CD4-positive, alpha-beta memory T cell (primary cell): Measurements from ENCODE around the gene RGS19. TPM values are rescaled to one million over a fixed set of nuclear protein-coding genes. Genes with fewer than 3 reads are reported as not detected.

Source experiments
- CTCF ChIA-PET: fragments of 350-600 bp; sonication (Branson Sonifier 250); formaldehyde crosslinking; loops from one replicate; lab custom pipeline; 2021; ENCODE audit warnings: inconsistent platforms; ENCODE audit not compliant: partially characterized antibody; lab: Charles Lee
- POLR2A ChIA-PET: fragments of 350-600 bp; sonication (Branson Sonifier 250); formaldehyde crosslinking; loops from one replicate; lab custom pipeline; 2021; ENCODE audit not compliant: partially characterized antibody; lab: Charles Lee
- DNase-seq, 5 donors: peaks; one replicate each; pipeline versions ENCODE4 v3.0.0 to v3.0.0-alpha.2; 2020 to 2022; ENCODE audit warnings: mixed read lengths in 1 of 5
- H3K27ac ChIP-seq: one replicate; pipeline ENCODE4 v1.7.0; 2013; ENCODE audit warnings: low read depth, low read length
- H3K27me3 ChIP-seq: 2 replicates; pipeline ENCODE4 v1.7.0; 2013; ENCODE audit warnings: mild to moderate bottlenecking, low read length, moderate library complexity; ENCODE audit not compliant: insufficient read depth
- H3K36me3 ChIP-seq: 2 replicates; pipeline ENCODE4 v1.7.0; 2013; ENCODE audit warnings: mild to moderate bottlenecking, low read length, moderate library complexity; ENCODE audit not compliant: insufficient read depth
- H3K4me1 ChIP-seq: 2 replicates; pipeline ENCODE4 v1.7.0; 2013; ENCODE audit warnings: mild to moderate bottlenecking, low read length, moderate library complexity; ENCODE audit not compliant: insufficient read depth
- H3K4me3 ChIP-seq, 2 donors: one replicate each; pipeline ENCODE4 v1.7.0; 2013; ENCODE audit warnings: low read length in 2 of 2, mild to moderate bottlenecking in 1 of 2
- H3K9me3 ChIP-seq, 2 donors: one replicate each; pipeline ENCODE4 v1.7.0; 2013; ENCODE audit warnings: low read length in 2 of 2, control low read depth in 1 of 2; ENCODE audit not compliant: control insufficient read depth in 1 of 2
- H3K27ac Mint-ChIP-seq, 7 donors: one replicate each; pipeline ENCODE4 v1.8.0; 2020 to 2021; ENCODE audit warnings: mixed read lengths in 7 of 7, mild to moderate bottlenecking in 6 of 7, inconsistent platforms in 3 of 7, moderate library complexity in 3 of 7
- H3K27me3 Mint-ChIP-seq, 2 donors: one replicate each; pipeline ENCODE4 v1.8.0; 2020 to 2021; ENCODE audit warnings: mixed read lengths in 2 of 2
- H3K36me3 Mint-ChIP-seq, 2 donors: one replicate each; pipeline ENCODE4 v1.8.0; 2020 to 2021; ENCODE audit warnings: mixed read lengths in 2 of 2, inconsistent platforms in 1 of 2, mild to moderate bottlenecking in 1 of 2
- H3K4me1 Mint-ChIP-seq, 4 donors: one replicate each; pipeline ENCODE4 v1.8.0; 2020 to 2021; ENCODE audit warnings: mixed read lengths in 4 of 4, mild to moderate bottlenecking in 1 of 4
- H3K4me3 Mint-ChIP-seq, 8 donors: one replicate each; pipeline ENCODE4 v1.8.0; 2020 to 2021; ENCODE audit warnings: mixed read lengths in 8 of 8, mild to moderate bottlenecking in 7 of 8, moderate library complexity in 6 of 8, inconsistent platforms in 3 of 8
- H3K9me3 Mint-ChIP-seq, 8 donors: one replicate each; pipeline ENCODE4 v1.8.0; 2020 to 2021; ENCODE audit warnings: mixed read lengths in 8 of 8, mild to moderate bottlenecking in 5 of 8, inconsistent platforms in 3 of 8, moderate library complexity in 1 of 8
- intact Hi-C: fragments of 100-400 bp; cut with micrococcal nuclease; formaldehyde crosslinking; loops from one replicate; pipeline ENCODE4 v1.15.1; 2023
- polyA plus RNA-seq, 2 donors: library from polyadenylated mRNA; unstranded; fragments of 300-500 nt; fragmentation: Illumina TruSeq; gene quantifications; one replicate each; pipeline ENCODE4 v1.2.3, GENCODE V29; 2021
- total RNA-seq, 2 experiments: library from RNA; stranded (reverse); gene quantifications; one replicate each; pipeline ENCODE4 v1.2.3, GENCODE V29; 2021

The RGS19 gene
- total and polyA plus RNA-seq, 4 experiments from 2014 or later: 35.0 to 116 (median 74.0) TPM

DNA sequence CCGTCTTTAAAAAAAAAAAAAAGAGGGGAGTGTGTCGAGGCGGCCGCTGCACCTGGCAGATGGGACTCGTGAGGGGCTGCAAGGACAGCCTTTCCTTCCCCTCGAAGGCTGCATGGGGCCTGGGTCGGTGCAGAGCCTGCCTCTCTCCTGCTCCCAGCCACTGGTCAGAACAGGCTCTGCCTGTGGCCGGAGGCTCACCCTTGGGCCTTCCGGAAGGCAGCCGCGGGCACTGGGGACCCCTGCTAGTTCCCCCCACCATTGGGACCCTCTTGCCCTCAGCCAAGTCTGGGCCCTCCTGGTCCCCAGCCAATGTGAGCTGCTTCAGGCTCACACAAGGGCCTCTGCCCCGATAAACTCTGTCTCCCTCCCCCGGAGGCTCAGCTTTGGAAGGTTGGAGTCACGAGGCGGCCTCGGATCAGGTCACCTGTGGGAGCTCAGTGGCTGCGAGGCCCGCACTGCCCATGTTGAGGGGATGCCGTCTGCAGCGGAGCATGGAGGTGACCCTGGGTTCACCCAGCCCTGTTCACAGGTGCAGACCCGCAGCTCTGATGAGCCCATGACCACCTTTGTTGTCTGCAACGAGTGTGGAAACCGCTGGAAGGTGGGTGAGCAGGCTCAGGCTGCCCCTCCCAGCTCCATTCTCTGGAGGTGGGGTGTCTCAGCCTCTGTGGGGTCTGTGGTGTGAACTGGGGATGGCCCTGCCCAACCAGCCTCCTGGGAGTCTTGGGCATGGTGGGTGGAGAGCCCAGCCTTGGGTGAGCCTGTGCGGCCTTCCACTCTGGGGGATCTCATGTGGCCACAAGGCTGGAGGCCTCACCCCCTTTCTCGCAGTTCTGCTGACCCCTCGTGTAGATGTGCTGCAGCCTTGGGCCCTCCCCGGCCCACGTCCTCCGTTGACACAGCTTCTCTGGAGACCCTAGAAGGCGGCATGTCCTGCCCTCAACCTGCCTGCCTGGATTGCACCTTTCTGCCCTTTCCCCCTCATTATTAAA lies 7.7 kb downstream of the RGS19 start:
- no peak overlapping the region for H3K4me3 Mint-ChIP-seq
- H3K9me3 ChIP-seq: no peaks in the 10 kb centered on the region
- H3K36me3 ChIP-seq: peaks cover 29% of the 10 kb centered on the region
- no peak overlapping the region for H3K4me3 ChIP-seq
- H3K27ac ChIP-seq: no peak overlapping the region
- POLR2A ChIA-PET: interaction anchor here (0.5 to 1.7 kb wide), 2 partner anchors 12 to 33 kb away, joined by 3 to 6 read pairs; partner anchors contain the start of gene LKAAEAR1
- no peaks in the 10 kb centered on the region for H3K27me3 ChIP-seq
- intact Hi-C loops: no loop called here
- H3K4me1 Mint-ChIP-seq: peaks cover 3 to 34% (median 15%) of the 10 kb centered on the region in 4 donors
- H3K27me3 Mint-ChIP-seq: no peaks in the 10 kb centered on the region
- CTCF ChIA-PET: interaction anchor here (0.7 to 1.5 kb wide), 2 partner anchors 17 to 575 kb away, joined by 3 to 4 read pairs; no protein-coding TSS in a partner anchor
- peaks cover 38% of the 10 kb centered on the region for H3K4me1 ChIP-seq
- no peak for DNase-seq
- H3K9me3 Mint-ChIP-seq: no peaks in the 10 kb centered on the region
- H3K27ac Mint-ChIP-seq: peak overlapping the region in 2 of 7 donors; percentile 9 to 41
- peaks cover 0 to 24% of the 10 kb centered on the region in 2 donors for H3K36me3 Mint-ChIP-seq

- DNase-seq: no peak
- no peak overlapping the region for H3K4me3 ChIP-seq
- H3K27ac Mint-ChIP-seq: no peak overlapping the region
- POLR2A ChIA-PET: interaction anchor here (1.1 kb wide), 1 partner anchor 9 kb away, joined by 3 read pairs; the partner anchor contains the start of genes OPRL1 and RGS19
- peaks cover 41% of the 10 kb centered on the region for H3K4me1 ChIP-seq
- H3K9me3 ChIP-seq: no peaks in the 10 kb centered on the region
- H3K27me3 Mint-ChIP-seq: no peaks in the 10 kb centered on the region
- H3K4me1 Mint-ChIP-seq: peaks cover 13 to 34% (median 24%) of the 10 kb centered on the region in 4 donors
- no peak overlapping the region for H3K27ac ChIP-seq
- CTCF ChIA-PET: interaction anchor here (0.6 to 1.8 kb wide), 5 partner anchors 8 to 573 kb away, joined by 3 to 7 read pairs (median 3); partner anchors contain the start of gene RGS19
- H3K27me3 ChIP-seq: no peaks in the 10 kb centered on the region
- peaks cover 0 to 19% of the 10 kb centered on the region in 2 donors for H3K36me3 Mint-ChIP-seq
- no peaks in the 10 kb centered on the region for H3K9me3 Mint-ChIP-seq
- intact Hi-C loops: no loop called here
- H3K4me3 Mint-ChIP-seq: no peak overlapping the region
- H3K36me3 ChIP-seq: peaks cover 22% of the 10 kb centered on the region
These were observed 8.9 kb downstream of the RGS19 start for GRCh38 chr20:64070244-64070993.

DNA sequence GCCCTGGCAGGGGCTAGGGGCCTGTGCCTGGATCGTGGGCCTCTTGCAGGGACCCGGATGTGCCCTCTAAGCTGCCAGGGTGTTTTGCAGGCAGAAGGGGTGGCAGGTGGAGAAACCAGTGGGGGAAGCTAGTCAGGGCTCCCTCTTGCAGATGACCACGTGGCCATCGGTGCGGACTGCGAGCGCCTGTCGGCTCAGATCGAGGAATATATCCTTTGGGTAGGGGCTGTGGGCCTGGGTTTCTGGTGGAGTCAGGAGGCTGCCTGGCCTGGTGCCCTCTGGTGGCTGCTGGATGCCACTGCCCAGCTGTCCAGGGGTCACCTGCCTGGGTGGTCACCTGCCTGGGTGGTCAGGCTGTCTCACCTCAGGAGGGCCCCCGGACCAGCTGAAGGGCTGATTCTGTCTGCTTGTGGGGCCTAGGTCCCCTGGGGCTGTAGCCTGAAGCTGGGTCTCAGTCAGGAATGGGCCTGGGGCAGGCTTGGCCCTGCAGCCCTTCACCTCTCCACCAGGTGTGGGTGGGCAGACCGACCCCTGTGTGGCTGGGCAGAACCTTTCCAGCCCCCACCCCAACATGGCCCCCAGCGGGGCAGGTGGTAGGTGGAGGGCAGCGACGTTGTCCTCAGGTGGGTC lies 9.6 kb downstream of the RGS19 start:
- ChIA-PET CTCF (interaction anchor here (0.6 to 1.8 kb wide), 3 partner anchors 9 to 73 kb away, joined by 3 to 7 read pairs (median 3); partner anchors contain the start of gene RGS19), POLR2A (interaction anchor here (0.6 to 1.9 kb wide), 3 partner anchors 10 to 149 kb away, joined by 3 to 7 read pairs (median 3); partner anchors contain the start of genes LKAAEAR1, OPRL1 and RGS19)
- Mint-ChIP-seq H3K27me3 (no peaks in the 10 kb centered on the region), H3K9me3 (no peaks in the 10 kb centered on the region), H3K27ac (no peak overlapping the region), H3K4me3 (no peak overlapping the region), H3K36me3 (peaks cover 0 to 15% of the 10 kb centered on the region in 2 donors), H3K4me1 (peaks cover 16 to 40% (median 27%) of the 10 kb centered on the region in 4 donors)
- peaks cover 16% of the 10 kb centered on the region for H3K36me3 ChIP-seq
- peaks cover 44% of the 10 kb centered on the region for H3K4me1 ChIP-seq
- H3K9me3 ChIP-seq: no peaks in the 10 kb centered on the region
- no peak for DNase-seq
- intact Hi-C loops: no loop called here
- H3K27ac ChIP-seq: no peak overlapping the region
- H3K4me3 ChIP-seq: no peak overlapping the region
- H3K27me3 ChIP-seq: no peaks in the 10 kb centered on the region

- peaks cover 15% of the 10 kb centered on the region for H3K36me3 ChIP-seq
- Mint-ChIP-seq H3K27ac (no peak overlapping the region), H3K4me1 (peaks cover 16 to 41% (median 31%) of the 10 kb centered on the region in 4 donors), H3K36me3 (peaks cover 0 to 11% of the 10 kb centered on the region in 2 donors), H3K4me3 (no peak overlapping the region), H3K9me3 (no peaks in the 10 kb centered on the region), H3K27me3 (no peaks in the 10 kb centered on the region)
- no peaks in the 10 kb centered on the region for H3K9me3 ChIP-seq
- H3K27ac ChIP-seq: no peak overlapping the region
- no peaks in the 10 kb centered on the region for H3K27me3 ChIP-seq
- no peak overlapping the region for H3K4me3 ChIP-seq
- ChIA-PET CTCF (interaction anchor here (1.4 to 1.8 kb wide), 2 partner anchors 9 to 13 kb away, joined by 3 to 7 read pairs; partner anchors contain the start of gene RGS19), POLR2A (interaction anchor here (0.6 to 1.9 kb wide), 3 partner anchors 9 to 148 kb away, joined by 3 to 12 read pairs (median 7); partner anchors contain the start of genes LKAAEAR1, OPRL1 and RGS19)
- no peak for DNase-seq
- intact Hi-C loops: no loop called here
- H3K4me1 ChIP-seq: peaks cover 48% of the 10 kb centered on the region
These were observed 10.1 kb downstream of the RGS19 start for GRCh38 chr20:64069209-64069613.

DNA sequence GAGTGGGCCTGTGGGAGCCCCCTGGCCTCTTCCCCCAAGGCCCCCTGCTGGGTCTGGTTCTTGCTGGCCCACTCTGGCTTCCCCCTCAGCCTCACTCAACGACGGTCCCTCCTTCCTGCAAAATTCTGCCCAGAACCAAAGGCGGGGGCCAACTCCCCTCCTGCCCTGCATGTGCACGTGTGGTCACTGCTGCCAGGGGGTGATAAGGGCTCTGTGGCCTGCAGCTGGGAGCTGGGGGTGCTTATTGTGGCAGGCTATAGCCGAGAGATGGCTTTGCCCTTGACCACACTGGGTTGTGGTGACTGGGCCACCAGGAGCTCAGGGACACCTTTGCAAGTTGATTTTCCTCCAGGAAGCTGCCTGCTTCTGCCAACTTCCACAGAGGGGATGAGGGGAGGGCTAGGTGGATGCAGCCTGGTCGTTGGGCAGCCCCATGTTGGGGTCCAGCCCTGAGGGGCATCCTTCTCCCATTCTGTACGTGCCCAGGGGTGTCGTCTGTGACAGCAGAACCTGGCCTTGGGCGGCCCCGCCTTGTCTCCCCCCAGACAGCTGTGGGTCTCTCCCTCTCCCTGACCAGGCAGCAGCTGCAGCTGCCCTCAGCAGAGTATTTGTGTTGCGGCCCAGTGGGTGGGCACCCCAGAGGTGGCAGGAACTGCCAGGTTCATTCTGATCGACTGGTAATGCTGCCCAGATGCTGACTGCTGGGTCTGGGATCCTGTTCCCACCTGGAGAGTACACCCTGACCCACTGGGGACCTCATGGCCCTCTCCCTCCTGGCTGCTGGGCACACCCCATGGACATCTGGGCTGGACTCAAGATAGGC lies 10.7 kb downstream of the RGS19 start:
- Mint-ChIP-seq H3K27ac (peak overlapping the region in 1 of 7 donors; percentile 65), H3K4me1 (peaks cover 20 to 47% (median 37%) of the 10 kb centered on the region in 4 donors)
- no peak for DNase-seq

More for the DNA sequence above, 10.7 kb downstream of the RGS19 start:
- intact Hi-C loops: no loop called here
- H3K27ac ChIP-seq: no peak overlapping the region
- H3K4me1 ChIP-seq: peaks cover 54% of the 10 kb centered on the region
- Mint-ChIP-seq H3K36me3 (peaks cover 0 to 9% of the 10 kb centered on the region in 2 donors), H3K4me3 (no peak overlapping the region), H3K9me3 (peaks cover 0 to 2% (median 0%) of the 10 kb centered on the region in 8 donors), H3K27me3 (no peaks in the 10 kb centered on the region)
- H3K4me3 ChIP-seq: no peak overlapping the region
- ChIA-PET CTCF (interaction anchor here (1.4 kb wide), 1 partner anchor 14 kb away, joined by 3 read pairs; no protein-coding TSS in a partner anchor), POLR2A (interaction anchor here (1.4 to 1.9 kb wide), 2 partner anchors 10 to 15 kb away, joined by 7 to 12 read pairs; partner anchors contain the start of genes LKAAEAR1, OPRL1 and RGS19)
- H3K36me3 ChIP-seq: peaks cover 9% of the 10 kb centered on the region
- H3K9me3 ChIP-seq: no peaks in the 10 kb centered on the region
- H3K27me3 ChIP-seq: no peaks in the 10 kb centered on the region
